Ectodermal cell (in vitro differentiated cells): ENCODE data around the gene ATG16L2.

Experiments used
- H3K27ac ChIP-seq: 2 replicates; pipeline ENCODE4 v1.7.0; 2013; ENCODE audit warnings: mild to moderate bottlenecking, low read depth, low read length; ENCODE audit not compliant: insufficient read depth, poor library complexity, severe bottlenecking
- H3K27me3 ChIP-seq: 2 replicates; pipeline ENCODE4 v1.7.0; 2013; ENCODE audit warnings: mild to moderate bottlenecking, low read length; ENCODE audit not compliant: insufficient read depth, control insufficient read depth, poor library complexity, severe bottlenecking
- H3K36me3 ChIP-seq: one replicate; pipeline ENCODE4 v1.7.0; 2013; ENCODE audit warnings: low read length; ENCODE audit not compliant: control insufficient read depth, insufficient read depth
- H3K4me1 ChIP-seq: one replicate; pipeline ENCODE4 v1.7.0; 2013; ENCODE audit warnings: low read length; ENCODE audit not compliant: control insufficient read depth, insufficient read depth
- H3K4me3 ChIP-seq: 2 replicates; pipeline ENCODE4 v1.7.0; 2013; ENCODE audit warnings: low read depth, low read length, control low read depth; ENCODE audit not compliant: insufficient read depth
- H3K9me3 ChIP-seq: 2 replicates; pipeline ENCODE4 v1.7.0; 2013; ENCODE audit warnings: mild to moderate bottlenecking, low read length, moderate library complexity; ENCODE audit not compliant: control insufficient read depth
- WGBS, 2 experiments: methylation state at CpG; one replicate each; pipeline ENCODE4 v1.1.7; 2013; ENCODE audit warnings: missing lambda C conversion rate in 2 of 2; 5-methylcytosine and 5-hydroxymethylcytosine counted together

Gene ATG16L2

GRCh38 chr11:72863916-72864315 lies 49.7 kb downstream of the ATG16L2 start:
- no peaks in the 10 kb centered on the region for H3K36me3 ChIP-seq
- no peaks in the 10 kb centered on the region for H3K4me1 ChIP-seq
- no peaks in the 10 kb centered on the region for H3K9me3 ChIP-seq
- H3K27me3 ChIP-seq: no peaks in the 10 kb centered on the region
- H3K27ac ChIP-seq: no peak overlapping the region
- no peak overlapping the region for H3K4me3 ChIP-seq
- WGBS, 2 experiments: 87 to 92% methylated on average over 1 of the region's 1 CpG

GRCh38 chr11:72864702-72865655 lies 50.8 kb downstream of the ATG16L2 start:
- WGBS, 2 experiments: 84 to 93% methylated on average over 5 of the region's 5 CpGs
- Histone ChIP-seq H3K4me1 (no peaks in the 10 kb centered on the region), H3K36me3 (no peaks in the 10 kb centered on the region), H3K27ac (no peak overlapping the region), H3K27me3 (no peaks in the 10 kb centered on the region), H3K9me3 (no peaks in the 10 kb centered on the region), H3K4me3 (no peak overlapping the region)

GRCh38 chr11:72867970-72868369 lies 53.8 kb downstream of the ATG16L2 start:
- Histone ChIP-seq H3K27ac (no peak overlapping the region), H3K4me3 (no peak overlapping the region), H3K27me3 (no peaks in the 10 kb centered on the region), H3K4me1 (no peaks in the 10 kb centered on the region), H3K9me3 (no peaks in the 10 kb centered on the region), H3K36me3 (no peaks in the 10 kb centered on the region)
- WGBS, 2 experiments: 92 to 93% methylated on average over 5 of the region's 5 CpGs

GRCh38 chr11:72869831-72870230 lies 55.6 kb downstream of the ATG16L2 start:
- H3K9me3 ChIP-seq: no peaks in the 10 kb centered on the region
- 86 to 88% methylated on average over 4 of the region's 4 CpGs for WGBS, 2 experiments
- no peaks in the 10 kb centered on the region for H3K36me3 ChIP-seq
- H3K27me3 ChIP-seq: no peaks in the 10 kb centered on the region
- no peaks in the 10 kb centered on the region for H3K4me1 ChIP-seq
- no peak overlapping the region for H3K27ac ChIP-seq
- H3K4me3 ChIP-seq: no peak overlapping the region

GRCh38 chr11:72871119-72871518 lies 56.9 kb downstream of the ATG16L2 start:
- Histone ChIP-seq H3K27me3 (no peaks in the 10 kb centered on the region), H3K27ac (no peak overlapping the region), H3K9me3 (no peaks in the 10 kb centered on the region), H3K36me3 (no peaks in the 10 kb centered on the region), H3K4me1 (no peaks in the 10 kb centered on the region), H3K4me3 (no peak overlapping the region)
- 92 to 94% methylated on average over 1 of the region's 1 CpG for WGBS, 2 experiments

GRCh38 chr11:72872012-72872411 lies 57.8 kb downstream of the ATG16L2 start:
- Histone ChIP-seq H3K4me3 (no peak overlapping the region), H3K9me3 (no peaks in the 10 kb centered on the region), H3K27me3 (no peaks in the 10 kb centered on the region), H3K36me3 (no peaks in the 10 kb centered on the region), H3K4me1 (no peaks in the 10 kb centered on the region), H3K27ac (no peak overlapping the region)
- WGBS, 2 experiments: 100% methylated on average over 1 of the region's 1 CpG; no CpG with 5 or more reads in 1 of the 2 experiments

GRCh38 chr11:72875736-72876135 lies 61.5 kb downstream of the ATG16L2 start:
- Histone ChIP-seq H3K27me3 (no peaks in the 10 kb centered on the region), H3K9me3 (no peaks in the 10 kb centered on the region), H3K4me3 (no peak overlapping the region), H3K36me3 (no peaks in the 10 kb centered on the region), H3K27ac (no peak overlapping the region), H3K4me1 (no peaks in the 10 kb centered on the region)
- 90 to 91% methylated on average over 1 of the region's 1 CpG for WGBS, 2 experiments

GRCh38 chr11:72876147-72876546 lies 61.9 kb downstream of the ATG16L2 start:
- no peaks in the 10 kb centered on the region for H3K4me1 ChIP-seq
- WGBS, 2 experiments: 96% methylated on average over 3 of the region's 3 CpGs
- H3K36me3 ChIP-seq: no peaks in the 10 kb centered on the region
- H3K27ac ChIP-seq: no peak overlapping the region
- no peaks in the 10 kb centered on the region for H3K9me3 ChIP-seq
- H3K4me3 ChIP-seq: no peak overlapping the region
- H3K27me3 ChIP-seq: no peaks in the 10 kb centered on the region
